Camera-type eye (tissue), 1 donor: ENCODE measurements around the gene CXXC5. TPM values are rescaled to one million over a fixed set of nuclear protein-coding genes. Genes with fewer than 3 reads are reported as not detected.

Source experiments
- total RNA-seq: library from RNA; depleted of rRNA; stranded (reverse); fragments of >200 nt; gene quantifications from one replicate; pipeline ENCODE4 v1.2.3, GENCODE V29; 2014

The CXXC5 gene
- total RNA-seq = 156 TPM

DNA sequence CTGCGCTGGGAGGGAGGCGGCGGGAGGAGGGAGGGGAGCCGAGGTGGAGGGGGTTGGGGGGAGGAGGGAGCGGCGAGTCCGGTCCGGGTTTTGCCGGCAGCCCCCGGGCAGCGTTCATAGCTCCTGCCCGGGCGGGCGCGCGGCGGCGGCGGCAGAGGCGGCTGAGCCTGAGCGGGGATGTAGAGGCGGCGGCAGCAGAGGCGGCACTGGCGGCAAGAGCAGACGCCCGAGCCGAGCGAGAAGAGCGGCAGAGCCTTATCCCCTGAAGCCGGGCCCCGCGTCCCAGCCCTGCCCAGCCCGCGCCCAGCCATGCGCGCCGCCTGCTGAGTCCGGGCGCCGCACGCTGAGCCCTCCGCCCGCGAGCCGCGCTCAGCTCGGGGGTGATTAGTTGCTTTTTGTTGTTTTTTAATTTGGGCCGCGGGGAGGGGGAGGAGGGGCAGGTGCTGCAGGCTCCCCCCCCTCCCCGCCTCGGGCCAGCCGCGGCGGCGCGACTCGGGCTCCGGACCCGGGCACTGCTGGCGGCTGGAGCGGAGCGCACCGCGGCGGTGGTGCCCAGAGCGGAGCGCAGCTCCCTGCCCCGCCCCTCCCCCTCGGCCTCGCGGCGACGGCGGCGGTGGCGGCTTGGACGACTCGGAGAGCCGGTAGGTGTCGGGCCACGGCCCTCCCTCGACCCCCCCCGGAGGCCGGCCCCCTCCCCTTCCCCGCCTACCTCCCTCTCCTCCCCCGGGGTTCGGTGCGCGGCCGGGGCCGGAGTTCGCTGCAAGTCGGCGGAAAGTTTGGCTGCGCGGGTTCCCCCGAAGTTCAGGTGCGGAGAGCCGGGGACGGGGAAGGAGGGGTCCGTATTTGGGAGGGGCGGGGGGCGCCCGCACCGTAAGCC, at the start of gene CXXC5:
CXXC5 (plus strand) TSS at position 145 of the 877 bp plus-strand sequence. CDS start 32,175 bp downstream, outside the sequence.

Other genes starting within 250 kb of the CXXC5 start
- gene SPATA24, start 244.3 kb upstream of the CXXC5 start, total RNA-seq = 2.8 TPM
- 30.2 TPM for gene DNAJC18, start 208.8 kb upstream of the CXXC5 start, total RNA-seq
- 10.8 TPM for gene ECSCR, start 185.6 kb upstream of the CXXC5 start, total RNA-seq
- not detected for gene SMIM33, start 177.3 kb upstream of the CXXC5 start, total RNA-seq
- gene STING1, start 165.6 kb upstream of the CXXC5 start, total RNA-seq = 20.9 TPM
- 65.7 TPM for gene UBE2D2, start 87.0 kb upstream of the CXXC5 start, total RNA-seq
- gene PSD2, start 147.5 kb downstream of the CXXC5 start, total RNA-seq = 6.9 TPM